Measurements from ENCODE around the gene KRTAP6-2.

KRTAP6-2 gene, protein sequence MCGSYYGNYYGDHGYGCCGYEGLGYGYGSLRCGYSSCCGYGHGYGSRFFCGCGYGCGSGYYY

GRCh38 chr21:30598802-30599201 is at the start of gene KRTAP6-2:
KRTAP6-2 (minus strand) TSS chr21:30598902; CDS start chr21:30598874, 28 bp downstream.
- WGBS (ENCODE audit: insufficient coverage, insufficient read length), result no CpG with 5 or more reads among the region's 6 CpGs
- Histone ChIP-seq H3K4me3 (ENCODE audit: low read length) (no peak within 1 kb of the TSS), H3K36me3 (ENCODE audit: control insufficient read depth, insufficient read depth, low read length) (no peaks in the 10 kb centered on the region), H3K27ac (ENCODE audit: low read length) (no peak within 1 kb of the TSS), H3K9me3 (ENCODE audit: control insufficient read depth, insufficient read depth, low read length) (peaks cover 9% of the 10 kb centered on the region), H3K27me3 (ENCODE audit: control insufficient read depth, insufficient read depth, low read length) (no peaks in the 10 kb centered on the region), H3K4me1 (ENCODE audit: control insufficient read depth, insufficient read depth, low read length) (no peaks in the 10 kb centered on the region)
- DNase-seq (ENCODE audit: low read depth, low spot score), result no peak

GRCh38 chr21:30646904-30647414 is 48.3 kb upstream of the KRTAP6-2 start:
- H3K27me3 ChIP-seq (ENCODE audit: control insufficient read depth, insufficient read depth, low read length), result no peaks in the 10 kb centered on the region
- H3K4me1 ChIP-seq (ENCODE audit: control insufficient read depth, insufficient read depth, low read length), result no peaks in the 10 kb centered on the region
- H3K27ac ChIP-seq (ENCODE audit: low read length), result no peak overlapping the region
- no peak for DNase-seq (ENCODE audit: low read depth, low spot score)
- WGBS (ENCODE audit: insufficient coverage, insufficient read length), result no CpG with 5 or more reads among the region's 1 CpG
- H3K4me3 ChIP-seq (ENCODE audit: low read length), result no peak overlapping the region
- peaks cover 3% of the 10 kb centered on the region for H3K9me3 ChIP-seq (ENCODE audit: control insufficient read depth, insufficient read depth, low read length)
- H3K36me3 ChIP-seq (ENCODE audit: control insufficient read depth, insufficient read depth, low read length), result no peaks in the 10 kb centered on the region

- no CpG with 5 or more reads among the region's 2 CpGs for WGBS (ENCODE audit: insufficient coverage, insufficient read length)
- no peak within 1 kb of the TSS for H3K27ac ChIP-seq (ENCODE audit: low read length)
Observed at GRCh38 chr21:30642564-30642963, 43.9 kb upstream of the KRTAP6-2 start, which contains the start of gene KRTAP20-3. KRTAP20-3 (plus strand) TSS chr21:30642864.

DNA sequence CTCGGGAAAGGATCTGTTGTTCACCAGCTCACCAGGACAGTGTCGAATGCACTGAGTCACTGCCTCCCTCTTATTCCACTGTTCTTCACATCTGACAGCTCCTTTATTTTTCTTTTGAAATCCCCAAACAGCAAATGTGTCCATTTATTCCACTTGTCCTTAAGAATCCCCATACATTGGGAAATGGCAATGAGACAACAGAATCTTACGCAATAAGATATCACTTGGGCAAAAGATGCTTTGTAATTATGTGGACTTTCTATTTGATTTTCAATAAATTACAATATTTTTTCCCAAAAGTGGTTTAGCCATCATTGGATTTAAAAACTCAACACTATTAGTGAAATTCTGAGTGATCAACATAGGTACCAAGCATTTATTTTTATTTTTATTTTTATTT is 40.0 kb upstream of the KRTAP6-2 start:
- no peak for DNase-seq (ENCODE audit: low read depth, low spot score)
- H3K4me3 ChIP-seq (ENCODE audit: low read length), result no peak overlapping the region
- WGBS (ENCODE audit: insufficient coverage, insufficient read length), result no CpG with 5 or more reads among the region's 3 CpGs

More at GRCh38 chr21:30642564-30642963, 43.9 kb upstream of the KRTAP6-2 start, which contains the start of gene KRTAP20-3:
- Histone ChIP-seq H3K9me3 (ENCODE audit: control insufficient read depth, insufficient read depth, low read length) (peaks cover 4% of the 10 kb centered on the region; the same call in 1 of the 2 replicates), H3K27me3 (ENCODE audit: control insufficient read depth, insufficient read depth, low read length) (no peaks in the 10 kb centered on the region), H3K36me3 (ENCODE audit: control insufficient read depth, insufficient read depth, low read length) (no peaks in the 10 kb centered on the region), H3K4me1 (ENCODE audit: control insufficient read depth, insufficient read depth, low read length) (no peaks in the 10 kb centered on the region), H3K4me3 (ENCODE audit: low read length) (no peak within 1 kb of the TSS)
- no peak for DNase-seq (ENCODE audit: low read depth, low spot score)

DNA sequence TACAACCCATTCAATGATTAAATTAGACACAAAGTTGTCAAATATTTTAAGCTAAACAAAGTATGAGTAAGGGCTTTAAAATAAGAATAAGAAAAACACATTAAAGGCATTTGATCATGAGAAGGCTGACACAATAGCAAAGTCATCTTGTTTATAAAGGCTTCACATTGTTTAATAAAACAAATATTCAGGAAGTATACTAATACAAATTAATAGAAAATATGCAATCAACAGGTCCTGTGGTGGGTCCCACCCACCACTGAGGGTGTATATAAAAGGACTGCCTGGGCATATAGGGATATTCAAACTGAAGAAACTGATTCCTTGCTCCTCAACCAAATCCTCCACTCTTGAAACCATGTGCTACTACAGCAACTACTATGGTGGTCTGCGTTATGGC is 36.2 kb upstream of the KRTAP6-2 start, which contains the start of gene KRTAP20-2:
Gene KRTAP20-2 (plus strand): TSS at position 301 of the 400 bp plus-strand sequence. CDS start 58 bp downstream, at position 359.
- WGBS (ENCODE audit: insufficient coverage, insufficient read length), result no CpG with 5 or more reads among the region's 1 CpG
- no peak within 1 kb of the TSS for H3K4me3 ChIP-seq (ENCODE audit: low read length)
- no peaks in the 10 kb centered on the region for H3K27me3 ChIP-seq (ENCODE audit: control insufficient read depth, insufficient read depth, low read length)
- no peaks in the 10 kb centered on the region for H3K36me3 ChIP-seq (ENCODE audit: control insufficient read depth, insufficient read depth, low read length)
- peaks cover 9% of the 10 kb centered on the region for H3K9me3 ChIP-seq (ENCODE audit: control insufficient read depth, insufficient read depth, low read length)
- H3K4me1 ChIP-seq (ENCODE audit: control insufficient read depth, insufficient read depth, low read length), result no peaks in the 10 kb centered on the region; the same call in 1 of the 2 replicates
- H3K27ac ChIP-seq (ENCODE audit: low read length), result no peak within 1 kb of the TSS
- DNase-seq (ENCODE audit: low read depth, low spot score), result no peak

More for the DNA sequence above, 40.0 kb upstream of the KRTAP6-2 start:
- Histone ChIP-seq H3K9me3 (ENCODE audit: control insufficient read depth, insufficient read depth, low read length) (peaks cover 5% of the 10 kb centered on the region), H3K27me3 (ENCODE audit: control insufficient read depth, insufficient read depth, low read length) (no peaks in the 10 kb centered on the region), H3K4me1 (ENCODE audit: control insufficient read depth, insufficient read depth, low read length) (no peaks in the 10 kb centered on the region; the same call in 1 of the 2 replicates), H3K27ac (ENCODE audit: low read length) (no peak overlapping the region), H3K36me3 (ENCODE audit: control insufficient read depth, insufficient read depth, low read length) (no peaks in the 10 kb centered on the region)

DNA sequence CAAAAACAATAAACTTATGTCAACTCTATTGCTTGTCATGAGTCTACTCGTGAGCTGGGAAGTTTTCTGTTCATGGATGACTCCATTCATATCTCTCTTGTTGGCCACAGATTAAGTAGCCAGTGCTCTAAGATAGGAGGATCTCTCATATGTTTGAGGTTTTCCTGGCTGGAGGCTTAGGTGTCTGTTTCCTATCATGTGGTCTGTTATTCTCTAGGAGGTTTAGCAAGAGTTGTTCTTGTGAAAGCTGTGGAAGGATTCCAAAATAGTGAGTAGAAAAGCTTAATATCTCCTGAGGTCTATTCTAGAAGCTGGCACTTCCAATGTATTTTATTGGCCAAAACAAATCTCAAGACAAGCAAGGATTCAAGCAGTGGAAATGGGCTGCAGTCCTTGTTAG is 30.5 kb upstream of the KRTAP6-2 start:
- Histone ChIP-seq H3K9me3 (ENCODE audit: control insufficient read depth, insufficient read depth, low read length) (peaks cover 11% of the 10 kb centered on the region), H3K27ac (ENCODE audit: low read length) (no peak overlapping the region), H3K4me3 (ENCODE audit: low read length) (no peak overlapping the region), H3K4me1 (ENCODE audit: control insufficient read depth, insufficient read depth, low read length) (no peaks in the 10 kb centered on the region), H3K27me3 (ENCODE audit: control insufficient read depth, insufficient read depth, low read length) (no peaks in the 10 kb centered on the region), H3K36me3 (ENCODE audit: control insufficient read depth, insufficient read depth, low read length) (no peaks in the 10 kb centered on the region)
- WGBS (ENCODE audit: insufficient coverage, insufficient read length), result no CpG with 5 or more reads among the region's 1 CpG
- no peak for DNase-seq (ENCODE audit: low read depth, low spot score)

DNA sequence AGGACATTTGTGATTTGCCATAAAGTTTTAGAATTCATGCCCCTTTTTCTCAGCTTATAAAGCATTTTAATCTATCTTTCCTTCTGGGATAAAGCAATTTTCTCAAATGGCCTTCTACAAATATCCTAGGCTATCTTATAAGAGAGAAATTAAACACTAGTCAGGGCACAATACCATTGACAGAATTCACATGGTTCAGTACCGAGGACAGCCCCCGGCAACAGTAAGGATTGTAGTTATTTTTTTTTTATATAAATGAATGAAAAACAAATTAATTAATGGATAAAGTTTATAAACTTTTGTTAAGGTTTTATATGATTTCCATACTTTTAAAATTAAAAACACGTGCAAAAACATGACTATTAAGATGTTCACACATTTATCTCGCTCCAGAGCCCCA is 29.4 kb upstream of the KRTAP6-2 start:
- H3K36me3 ChIP-seq (ENCODE audit: control insufficient read depth, insufficient read depth, low read length), result no peaks in the 10 kb centered on the region
- no peak overlapping the region for H3K27ac ChIP-seq (ENCODE audit: low read length)
- no peak for DNase-seq (ENCODE audit: low read depth, low spot score)
- H3K9me3 ChIP-seq (ENCODE audit: control insufficient read depth, insufficient read depth, low read length), result peaks cover 14% of the 10 kb centered on the region
- H3K4me3 ChIP-seq (ENCODE audit: low read length), result no peak overlapping the region
- no peaks in the 10 kb centered on the region for H3K4me1 ChIP-seq (ENCODE audit: control insufficient read depth, insufficient read depth, low read length)
- WGBS (ENCODE audit: insufficient coverage, insufficient read length), result no CpG with 5 or more reads among the region's 4 CpGs
- H3K27me3 ChIP-seq (ENCODE audit: control insufficient read depth, insufficient read depth, low read length), result no peaks in the 10 kb centered on the region

- no peak for DNase-seq (ENCODE audit: low read depth, low spot score)
- no CpG with 5 or more reads among the region's 4 CpGs for WGBS (ENCODE audit: insufficient coverage, insufficient read length)
- Histone ChIP-seq H3K4me3 (ENCODE audit: low read length) (no peak overlapping the region), H3K36me3 (ENCODE audit: control insufficient read depth, insufficient read depth, low read length) (no peaks in the 10 kb centered on the region), H3K4me1 (ENCODE audit: control insufficient read depth, insufficient read depth, low read length) (no peaks in the 10 kb centered on the region), H3K9me3 (ENCODE audit: control insufficient read depth, insufficient read depth, low read length) (peaks cover 10% of the 10 kb centered on the region), H3K27me3 (ENCODE audit: control insufficient read depth, insufficient read depth, low read length) (no peaks in the 10 kb centered on the region), H3K27ac (ENCODE audit: low read length) (no peak overlapping the region)
Observed at GRCh38 chr21:30625449-30626165, 26.9 kb upstream of the KRTAP6-2 start.

DNA sequence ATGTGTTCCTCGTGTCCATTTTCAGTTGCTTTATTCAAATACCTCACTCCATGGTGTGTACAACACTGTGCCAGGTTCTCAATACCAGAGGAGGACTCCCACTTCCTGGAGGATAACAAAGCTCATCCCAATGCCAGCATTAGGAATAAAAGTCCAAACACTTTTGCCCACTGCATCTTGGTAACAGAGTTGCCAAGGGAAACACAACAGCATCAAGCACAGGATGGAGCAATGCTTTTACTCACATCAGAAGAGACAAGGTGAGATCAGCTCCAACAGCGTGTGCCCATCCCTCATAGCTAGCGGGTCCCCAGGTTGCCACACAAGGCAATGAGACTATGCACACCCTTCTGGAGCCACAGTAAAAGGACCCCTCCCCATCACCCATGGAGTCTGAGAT is 24.7 kb upstream of the KRTAP6-2 start:
- Histone ChIP-seq H3K4me3 (ENCODE audit: low read length) (no peak overlapping the region), H3K27me3 (ENCODE audit: control insufficient read depth, insufficient read depth, low read length) (no peaks in the 10 kb centered on the region), H3K27ac (ENCODE audit: low read length) (no peak overlapping the region), H3K4me1 (ENCODE audit: control insufficient read depth, insufficient read depth, low read length) (no peaks in the 10 kb centered on the region), H3K9me3 (ENCODE audit: control insufficient read depth, insufficient read depth, low read length) (peaks cover 10% of the 10 kb centered on the region), H3K36me3 (ENCODE audit: control insufficient read depth, insufficient read depth, low read length) (no peaks in the 10 kb centered on the region)
- DNase-seq (ENCODE audit: low read depth, low spot score), result no peak
- WGBS (ENCODE audit: insufficient coverage, insufficient read length), result no CpG with 5 or more reads among the region's 3 CpGs

DNA sequence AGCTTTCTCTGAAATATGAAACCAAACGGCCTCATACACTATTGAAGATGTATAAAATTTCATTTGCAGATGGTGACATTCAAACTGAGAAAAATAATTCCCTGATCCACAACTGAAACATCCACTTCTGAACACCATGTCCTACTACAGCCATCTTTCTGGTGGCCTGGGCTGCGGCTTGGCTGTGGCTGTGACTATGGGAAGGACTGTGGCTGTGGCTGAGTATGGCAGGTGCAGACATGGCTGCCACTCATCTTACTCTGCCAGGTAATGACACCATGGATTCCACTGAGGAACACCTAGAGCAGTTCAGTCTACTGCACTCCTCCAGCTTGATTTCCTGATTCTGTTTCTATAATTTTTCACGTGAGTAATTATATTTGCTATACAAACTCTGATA is 21.8 kb upstream of the KRTAP6-2 start, which contains the start of gene KRTAP20-4:
Gene KRTAP20-4 (plus strand): TSS at position 106 of the 400 bp plus-strand sequence.
- H3K27me3 ChIP-seq (ENCODE audit: control insufficient read depth, insufficient read depth, low read length), result no peaks in the 10 kb centered on the region
- no peak for DNase-seq (ENCODE audit: low read depth, low spot score)
- H3K36me3 ChIP-seq (ENCODE audit: control insufficient read depth, insufficient read depth, low read length), result no peaks in the 10 kb centered on the region
- H3K9me3 ChIP-seq (ENCODE audit: control insufficient read depth, insufficient read depth, low read length), result peaks cover 10% of the 10 kb centered on the region
- H3K27ac ChIP-seq (ENCODE audit: low read length), result no peak within 1 kb of the TSS
- H3K4me1 ChIP-seq (ENCODE audit: control insufficient read depth, insufficient read depth, low read length), result no peaks in the 10 kb centered on the region
- no peak within 1 kb of the TSS for H3K4me3 ChIP-seq (ENCODE audit: low read length)
- no CpG with 5 or more reads among the region's 3 CpGs for WGBS (ENCODE audit: insufficient coverage, insufficient read length)

All from iPS DF 6.9 (cell line).